UCSD-AML1 (cell line): Measurements from ENCODE around the gene TMEM207.

Experiments
- DNase-seq: peaks from one replicate; lab custom pipeline; 2025; ENCODE audit not compliant: unreplicated experiment; lab: John Stamatoyannopoulos, UW

Gene TMEM207

GRCh38 chr3:190444576-190445145 is 5.0 kb downstream of the TMEM207 start:
- DNase-seq = no peak

- DNase-seq = no peak
Observed at GRCh38 chr3:190444006-190444405, 5.7 kb downstream of the TMEM207 start.

GRCh38 chr3:190443257-190443656 is 6.4 kb downstream of the TMEM207 start:
- no peak for DNase-seq

- DNase-seq = no peak
Observed at GRCh38 chr3:190442240-190442639, 7.5 kb downstream of the TMEM207 start.

- peak; percentile 10 for DNase-seq
Observed at GRCh38 chr3:190436331-190436730, 13.4 kb downstream of the TMEM207 start.

- peak; percentile 8 for DNase-seq
Observed at GRCh38 chr3:190435618-190436017, 14.1 kb downstream of the TMEM207 start.

GRCh38 chr3:190433626-190434025 is 16.1 kb downstream of the TMEM207 start:
- DNase-seq = no peak

GRCh38 chr3:190432216-190432615 is 17.5 kb downstream of the TMEM207 start:
- no peak for DNase-seq

- no peak for DNase-seq
Observed at GRCh38 chr3:190430906-190431305, 18.8 kb downstream of the TMEM207 start.

GRCh38 chr3:190429681-190430080 is 20.0 kb downstream of the TMEM207 start:
- no peak for DNase-seq

GRCh38 chr3:190426806-190427507 is 22.7 kb downstream of the TMEM207 start:
- no peak for DNase-seq

- DNase-seq = no peak
Observed at GRCh38 chr3:190425833-190426232, 23.9 kb downstream of the TMEM207 start.

- peak; percentile 51 for DNase-seq
Observed at GRCh38 chr3:190424478-190425439, 24.9 kb downstream of the TMEM207 start.

GRCh38 chr3:190424108-190424477 is 25.6 kb downstream of the TMEM207 start:
- no peak for DNase-seq

- DNase-seq = no peak
Observed at GRCh38 chr3:190414297-190414696, 35.4 kb downstream of the TMEM207 start.

- no peak for DNase-seq
Observed at GRCh38 chr3:190404715-190405114, 45.0 kb downstream of the TMEM207 start.

GRCh38 chr3:190401963-190402362 is 47.7 kb downstream of the TMEM207 start:
- no peak for DNase-seq

GRCh38 chr3:190399677-190400076 is 50.0 kb downstream of the TMEM207 start:
- DNase-seq = no peak

- DNase-seq = no peak
Observed at GRCh38 chr3:190397889-190398288, 51.8 kb downstream of the TMEM207 start.

GRCh38 chr3:190396001-190396400 is 53.7 kb downstream of the TMEM207 start:
- DNase-seq = no peak

- no peak for DNase-seq
Observed at GRCh38 chr3:190388703-190389102, 61.0 kb downstream of the TMEM207 start.
